Activated gamma-delta T cell treated with anti-CD3 and anti-CD28 coated beads, Interleukin-2, amount 50 U/mL, for 16 hours (primary cell): Measurements from ENCODE around the gene ZNF391.
"Not testable (repeated sequence)": the region's sequence is repeated elsewhere in the genome, so short reads cannot be mapped to it uniquely, and the experiment has no call there.

Experiments
- DNase-seq: peaks from one replicate; pipeline ENCODE4 v3.0.0-alpha.2; 2020; ENCODE audit warnings: low read depth

ZNF391 gene

GRCh38 chr6:27422651-27423332 is 34.2 kb downstream of the ZNF391 start:
- DNase-seq, result no peak

DNA sequence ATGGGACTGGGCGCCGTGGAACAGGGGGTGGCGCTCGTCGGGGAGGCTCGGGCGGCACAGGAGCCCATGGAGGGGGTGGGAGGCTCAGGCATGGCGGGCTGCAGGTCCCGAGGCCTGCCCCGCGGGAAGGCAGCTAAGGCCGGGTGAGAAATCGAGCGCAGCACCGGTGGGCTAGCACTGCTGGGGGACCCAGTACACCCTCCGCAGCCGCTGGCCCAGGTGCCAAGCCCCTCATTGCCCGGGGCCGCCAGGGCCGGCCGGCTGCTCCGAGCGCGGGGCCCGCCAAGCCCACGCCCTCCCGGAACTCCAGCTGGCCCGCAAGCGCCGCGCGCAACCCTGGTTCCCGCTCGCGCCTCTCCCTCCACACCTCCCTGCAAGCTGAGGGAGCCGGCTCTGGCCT is 36.3 kb downstream of the ZNF391 start:
- not testable (repeated sequence) for DNase-seq

DNA sequence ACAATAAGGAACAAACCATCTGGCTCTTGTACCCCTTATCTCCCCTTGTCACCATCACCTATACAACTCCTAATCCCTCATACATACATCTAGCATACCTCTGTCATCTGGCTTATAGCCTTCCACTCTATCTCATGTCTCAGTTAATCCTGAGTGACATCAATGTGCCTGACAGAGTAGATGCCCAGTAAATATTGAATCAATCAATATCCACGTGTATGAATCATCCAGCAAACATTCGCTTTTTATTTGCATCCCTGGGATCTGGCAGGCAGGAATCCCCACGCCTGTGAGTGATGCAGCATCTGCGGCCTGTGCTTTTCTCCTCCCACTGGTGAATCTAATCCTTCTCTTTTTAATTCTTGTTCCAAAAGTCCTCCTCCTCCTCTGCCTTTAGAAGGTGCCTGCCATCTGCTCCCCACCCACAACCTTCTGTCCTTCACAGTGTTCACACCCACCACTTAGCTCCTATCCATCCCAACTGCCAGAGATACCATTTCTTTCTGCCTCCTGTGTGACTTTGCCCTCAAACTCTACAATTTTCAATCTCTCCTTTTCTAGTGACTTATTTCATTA is 37.6 kb downstream of the ZNF391 start:
- DNase-seq, result no peak

GRCh38 chr6:27428502-27428901 is 39.9 kb downstream of the ZNF391 start:
- DNase-seq, result no peak

DNA sequence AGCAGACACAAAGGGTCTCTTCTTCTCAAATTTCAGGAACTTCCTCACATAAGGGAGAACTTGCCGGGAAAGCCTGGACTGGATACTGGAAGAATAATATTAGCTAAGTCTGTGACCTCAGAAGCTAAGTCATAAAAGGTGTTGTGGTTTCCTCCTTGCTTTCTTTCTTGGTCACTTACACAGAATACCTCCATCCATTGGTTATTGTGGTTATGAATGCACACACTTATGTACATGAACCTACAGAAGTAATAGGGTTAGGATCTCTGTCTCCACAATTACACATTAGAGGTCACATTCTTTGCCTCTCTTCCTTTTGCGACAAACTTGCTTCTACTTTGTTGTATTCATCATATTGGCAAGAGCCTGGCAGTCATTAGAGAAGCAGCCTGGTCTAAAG is 40.4 kb downstream of the ZNF391 start:
- no peak for DNase-seq

DNA sequence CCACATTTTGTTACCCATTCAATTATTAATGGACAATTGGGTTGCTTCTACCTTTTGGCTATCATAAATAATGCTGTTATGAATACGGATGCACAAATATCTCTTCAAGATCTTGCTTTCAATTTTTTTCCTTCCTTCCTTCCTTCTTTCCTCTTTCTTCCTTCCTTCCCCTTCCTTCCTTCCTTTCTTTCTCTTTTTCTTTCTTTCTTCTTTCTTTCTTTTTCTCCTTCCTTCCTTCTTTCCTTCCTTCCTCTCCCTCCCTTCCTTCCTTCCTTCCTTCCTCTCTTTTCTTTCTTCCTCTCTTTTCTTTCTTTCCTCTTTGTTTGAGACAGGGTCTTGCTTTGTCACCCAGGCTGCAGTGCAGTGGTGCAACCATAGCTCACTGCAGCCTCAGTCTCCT is 45.2 kb downstream of the ZNF391 start:
- DNase-seq, result no peak

DNA sequence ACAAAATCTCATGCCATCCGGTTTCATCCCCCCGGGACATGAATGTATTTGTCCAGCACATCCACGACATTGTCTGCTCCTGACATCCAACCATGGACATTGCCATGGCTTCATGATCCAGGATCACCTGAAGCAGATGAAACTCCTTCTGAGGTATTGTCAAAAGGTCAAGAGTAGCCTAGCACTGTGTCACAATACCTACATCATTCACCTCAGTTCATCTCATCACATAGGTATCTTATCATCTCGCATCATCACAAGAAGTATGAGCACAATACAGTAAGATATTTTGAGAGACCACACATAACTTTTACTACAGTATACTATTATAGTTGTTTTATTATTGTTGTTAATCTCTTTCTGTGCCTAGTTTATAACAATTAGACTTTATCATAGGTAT is 50.8 kb downstream of the ZNF391 start:
- no peak for DNase-seq

- DNase-seq, result no peak
Observed at GRCh38 chr6:27441001-27441400, 52.4 kb downstream of the ZNF391 start.

DNA sequence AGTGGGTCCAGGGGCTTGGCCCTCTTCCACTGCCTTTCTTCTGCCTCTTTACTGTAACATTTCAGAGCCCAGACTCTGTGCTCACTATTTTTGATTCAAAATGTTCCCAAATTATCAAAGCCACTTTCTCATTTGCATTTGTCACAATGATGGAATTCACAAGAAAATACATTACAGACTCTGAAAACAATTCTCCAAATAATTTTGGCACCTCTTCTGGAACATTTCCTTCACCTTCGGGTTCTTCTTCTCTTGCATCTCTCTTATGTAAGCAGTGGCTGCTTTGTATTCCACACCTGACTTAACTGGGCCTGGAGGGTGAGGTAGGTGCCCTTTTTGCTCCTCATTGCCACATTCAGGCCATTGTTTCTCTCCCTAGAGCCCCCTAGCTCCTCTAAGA is 54.4 kb downstream of the ZNF391 start:
- no peak for DNase-seq

- DNase-seq, result no peak
Observed at GRCh38 chr6:27448456-27448855, 59.9 kb downstream of the ZNF391 start.

GRCh38 chr6:27451660-27452390 is 63.3 kb downstream of the ZNF391 start:
- DNase-seq, result no peak

- no peak for DNase-seq
Observed at GRCh38 chr6:27452496-27452897, 63.9 kb downstream of the ZNF391 start.
